GM21723 (cell line): ENCODE results near the gene RNF212B.

Experiments
- ATAC-seq: cut with Tn5 transposase; IDR thresholded peaks from one replicate; pipeline ENCODE4 v1.9.1; 2021; ENCODE audit warnings: mild to moderate bottlenecking, moderate library complexity; ENCODE audit not compliant: unreplicated experiment

Gene RNF212B

DNA sequence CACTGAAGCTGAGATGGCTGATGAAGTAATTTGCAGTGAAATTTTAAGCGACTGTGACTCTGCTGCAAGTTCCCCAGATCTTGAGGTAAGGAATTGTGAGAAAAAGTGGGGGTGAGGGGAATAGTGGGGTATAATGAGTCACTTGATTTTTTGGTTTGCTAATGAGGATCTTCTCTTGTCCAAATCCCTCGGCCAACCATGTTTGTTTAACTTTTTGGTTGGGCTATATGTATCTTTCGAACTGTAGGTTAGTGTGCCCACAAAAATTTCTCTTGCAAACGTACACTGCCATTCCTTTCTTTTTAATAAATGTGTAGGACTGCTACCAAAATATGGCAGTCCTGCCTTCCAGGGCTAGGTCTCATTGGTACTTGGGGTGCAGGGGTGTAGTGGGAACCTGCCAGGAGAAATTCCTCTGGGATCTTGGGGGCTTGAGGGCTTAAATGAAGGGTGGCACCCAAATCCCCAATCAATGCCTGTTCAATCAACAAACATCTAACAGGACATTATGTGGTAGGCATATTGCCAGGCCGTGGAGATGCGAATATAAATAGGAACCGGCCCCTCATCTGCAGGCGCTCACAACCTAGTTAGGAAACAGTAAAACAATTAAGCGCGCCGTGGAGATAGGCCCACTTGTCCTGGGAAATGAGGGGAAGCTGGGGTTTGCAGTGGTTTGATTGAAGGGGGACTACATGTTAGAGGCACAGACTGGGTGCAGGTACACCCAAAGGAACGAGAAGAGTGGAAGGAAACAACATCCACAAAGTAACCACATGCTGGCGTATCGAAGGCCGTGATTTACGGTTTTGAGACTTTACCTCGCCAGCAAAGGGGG is 82.2 kb downstream of the RNF212B start:
- ATAC-seq = no peak

DNA sequence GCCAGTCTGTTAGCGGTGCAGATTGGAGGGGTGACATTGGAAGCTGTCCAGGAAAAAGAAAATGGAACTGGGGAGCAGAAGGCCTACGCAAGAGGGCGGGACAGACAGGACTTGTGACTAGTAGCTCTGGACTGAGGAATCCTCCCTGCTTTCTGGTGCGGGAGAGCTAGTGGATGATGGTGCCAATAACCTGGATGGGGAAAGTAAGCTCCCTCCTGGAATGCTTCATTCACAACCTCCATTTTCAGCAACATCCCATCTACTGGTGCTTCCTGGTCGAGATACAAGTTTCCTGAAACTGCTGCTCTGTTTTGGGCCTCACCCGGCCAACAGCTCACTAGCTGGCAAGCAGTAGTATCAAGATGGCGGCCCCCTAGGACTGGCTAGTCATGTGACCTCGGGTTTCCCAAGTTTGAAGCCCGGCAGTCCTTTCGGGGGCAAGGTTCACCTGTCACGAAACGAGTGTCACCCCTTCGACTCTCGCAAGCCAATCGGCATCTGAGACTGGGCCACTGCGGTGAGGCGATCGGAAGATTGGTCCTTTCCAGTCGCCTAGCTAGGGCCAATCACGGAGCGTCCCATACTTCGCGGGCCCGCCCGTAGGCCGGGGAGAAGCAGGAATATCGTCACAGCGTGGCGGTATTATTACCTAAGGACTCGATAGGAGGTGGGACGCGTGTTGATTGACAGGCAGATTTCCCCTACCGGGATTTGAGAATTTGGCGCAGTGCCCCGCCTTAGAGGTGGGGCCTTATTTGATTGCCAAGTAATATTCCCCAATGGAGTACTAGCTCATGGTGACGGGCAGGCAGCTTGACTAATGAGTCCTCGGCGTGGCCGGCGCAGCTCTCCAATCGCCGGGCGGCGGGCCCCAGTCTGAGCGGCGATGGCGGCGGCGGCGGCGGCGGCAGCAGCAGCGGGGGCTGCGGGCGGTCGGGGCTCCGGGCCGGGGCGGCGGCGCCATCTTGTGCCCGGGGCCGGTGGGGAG is 83.1 kb downstream of the RNF212B start, which contains the start of gene PABPN1:
TSS of gene PABPN1 (plus strand) at position 874 of the 988 bp plus-strand sequence. CDS start at position 887, 13 bp downstream.
- peak; percentile 90 for ATAC-seq

DNA sequence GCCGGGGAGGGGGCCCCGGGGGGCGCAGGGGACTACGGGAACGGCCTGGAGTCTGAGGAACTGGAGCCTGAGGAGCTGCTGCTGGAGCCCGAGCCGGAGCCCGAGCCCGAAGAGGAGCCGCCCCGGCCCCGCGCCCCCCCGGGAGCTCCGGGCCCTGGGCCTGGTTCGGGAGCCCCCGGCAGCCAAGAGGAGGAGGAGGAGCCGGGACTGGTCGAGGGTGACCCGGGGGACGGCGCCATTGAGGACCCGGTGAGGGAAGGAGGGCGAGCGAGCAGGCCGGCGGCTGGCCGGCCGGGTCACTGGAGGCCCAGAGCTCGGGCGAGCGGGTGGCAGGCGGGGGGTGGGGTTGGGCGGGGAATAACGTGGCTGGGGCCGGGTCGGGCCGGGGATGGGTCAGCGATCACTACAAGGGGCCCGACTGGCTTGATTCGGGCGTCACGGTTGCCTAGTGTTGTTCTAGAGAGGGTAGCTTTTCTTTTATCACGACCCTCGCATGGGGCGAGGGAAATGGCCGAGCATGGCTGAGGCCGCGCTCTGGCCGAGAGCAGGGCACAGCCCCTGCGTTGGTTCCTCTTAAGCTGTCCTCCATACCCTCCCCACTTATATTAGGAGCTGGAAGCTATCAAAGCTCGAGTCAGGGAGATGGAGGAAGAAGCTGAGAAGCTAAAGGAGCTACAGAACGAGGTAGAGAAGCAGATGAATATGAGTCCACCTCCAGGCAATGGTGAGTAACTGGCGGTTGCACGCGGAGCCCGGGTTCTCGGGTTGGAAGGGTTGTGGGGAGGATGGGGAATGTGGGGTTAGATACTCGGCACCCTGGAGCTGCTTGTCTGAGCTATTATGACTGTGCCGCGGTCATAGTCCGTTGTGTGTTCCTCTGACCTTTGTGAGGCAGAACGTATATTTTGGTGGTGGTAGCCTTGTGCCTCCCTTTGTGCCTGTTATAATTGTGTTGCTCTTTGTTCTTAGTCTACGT is 84.1 kb downstream of the RNF212B start:
- peak; percentile 16 for ATAC-seq
